H9 (cell line): ENCODE data around the gene PNPLA6. TPM values are rescaled to one million over a fixed set of nuclear protein-coding genes. Genes with fewer than 3 reads are reported as not detected.

Experiments used
- DNase-seq: peaks from one replicate; pipeline ENCODE4 v3.0.0-alpha.2; 2017
- H2AFZ ChIP-seq: one replicate; pipeline ENCODE4 v1.6.1; 2013; ENCODE audit warnings: mild to moderate bottlenecking, low read length, control low read depth, moderate library complexity
- H2AK5ac ChIP-seq: 2 replicates; pipeline ENCODE4 v1.6.1; 2013; ENCODE audit warnings: low read length, control low read depth, mixed read lengths; ENCODE audit not compliant: insufficient read length
- H2BK120ac ChIP-seq: one replicate; pipeline ENCODE4 v1.6.1; 2013; ENCODE audit warnings: low read depth, mild to moderate bottlenecking, low read length, control low read depth, inconsistent platforms; ENCODE audit not compliant: poor library complexity, severe bottlenecking
- H2BK12ac ChIP-seq: 2 replicates; pipeline ENCODE4 v1.6.1; 2013; ENCODE audit warnings: low read length, control low read depth, mixed read lengths, low read depth; ENCODE audit not compliant: insufficient read length
- H2BK15ac ChIP-seq: 2 replicates; pipeline ENCODE4 v1.6.1; 2013; ENCODE audit warnings: low read depth, low read length, control low read depth
- H2BK20ac ChIP-seq: one replicate; pipeline ENCODE4 v1.6.1; 2013; ENCODE audit warnings: low read depth, mild to moderate bottlenecking, low read length, control low read depth, inconsistent platforms; ENCODE audit not compliant: poor library complexity, severe bottlenecking
- H2BK5ac ChIP-seq: 2 replicates; pipeline ENCODE4 v1.6.1; 2013; ENCODE audit warnings: low read length, control low read depth, mixed read lengths; ENCODE audit not compliant: insufficient read length
- H3K14ac ChIP-seq: 2 replicates; pipeline ENCODE4 v1.6.1; 2013; ENCODE audit warnings: low read length, control low read depth; ENCODE audit not compliant: insufficient read depth
- H3K18ac ChIP-seq: 2 replicates; pipeline ENCODE4 v1.6.1; 2013; ENCODE audit warnings: low read depth, mild to moderate bottlenecking, mixed read lengths, low read length, control low read depth; ENCODE audit not compliant: insufficient read length
- H3K23ac ChIP-seq: 2 replicates; pipeline ENCODE4 v1.6.1; 2013; ENCODE audit warnings: low read length, control low read depth, mixed read lengths, low read depth; ENCODE audit not compliant: insufficient read length
- H3K23me2 ChIP-seq: 2 replicates; pipeline ENCODE4 v1.6.1; 2013; ENCODE audit warnings: low read depth, mild to moderate bottlenecking, mixed read lengths, low read length, control low read depth; ENCODE audit not compliant: insufficient read length, poor library complexity, severe bottlenecking
- H3K27ac ChIP-seq: 2 replicates; pipeline ENCODE4 v1.5.1; 2013; ENCODE audit warnings: low read length, control low read depth, mixed read lengths, low read depth; ENCODE audit not compliant: insufficient read length
- H3K27me3 ChIP-seq: 2 replicates; pipeline ENCODE4 v1.6.1; 2013; ENCODE audit warnings: low read length, control low read depth, inconsistent platforms; ENCODE audit not compliant: insufficient read depth
- H3K4ac ChIP-seq: 2 replicates; pipeline ENCODE4 v1.6.1; 2013; ENCODE audit warnings: low read depth, mild to moderate bottlenecking, control low read depth, inconsistent platforms, low read length, moderate library complexity
- H3K4me1 ChIP-seq: 2 replicates; pipeline ENCODE4 v1.6.1; 2013; ENCODE audit warnings: low read length, control low read depth, inconsistent platforms; ENCODE audit not compliant: insufficient read depth
- H3K4me2 ChIP-seq: 2 replicates; pipeline ENCODE4 v1.6.1; 2013; ENCODE audit warnings: low read length, control low read depth, mixed read lengths; ENCODE audit not compliant: insufficient read length, insufficient read depth
- H3K56ac ChIP-seq: 2 replicates; pipeline ENCODE4 v1.6.1; 2013; ENCODE audit warnings: low read depth, mild to moderate bottlenecking, mixed read lengths, low read length, control low read depth; ENCODE audit not compliant: insufficient read length
- H3K79me1 ChIP-seq: 2 replicates; pipeline ENCODE4 v1.6.1; 2013; ENCODE audit warnings: low read depth, mild to moderate bottlenecking, moderate library complexity, low read length, control low read depth, inconsistent platforms; ENCODE audit not compliant: insufficient read depth, poor library complexity, severe bottlenecking
- H3K79me2 ChIP-seq: 2 replicates; pipeline ENCODE4 v1.6.1; 2013; ENCODE audit warnings: low read length, control low read depth, inconsistent platforms; ENCODE audit not compliant: insufficient read depth
- H3K9ac ChIP-seq: 2 replicates; pipeline ENCODE4 v1.6.1; 2013; ENCODE audit warnings: low read length, control low read depth, mixed read lengths; ENCODE audit not compliant: insufficient read length; ENCODE audit errors: extremely low read depth
- H3K9me3 ChIP-seq: one replicate; pipeline ENCODE4 v1.6.1; 2013; ENCODE audit warnings: low read depth, low read length, inconsistent platforms; ENCODE audit not compliant: control insufficient read depth
- H3T11ph ChIP-seq: one replicate; pipeline ENCODE4 v1.6.1; 2013; ENCODE audit warnings: mild to moderate bottlenecking, low read length, control low read depth, inconsistent platforms
- H4K20me1 ChIP-seq: one replicate; pipeline ENCODE4 v1.6.1; 2013; ENCODE audit not compliant: control insufficient read depth, insufficient read length, insufficient read depth
- H4K5ac ChIP-seq: 2 replicates; pipeline ENCODE4 v1.6.1; 2013; ENCODE audit warnings: low read depth, mild to moderate bottlenecking, mixed read lengths, low read length, control low read depth; ENCODE audit not compliant: insufficient read length
- H4K8ac ChIP-seq: replicated peaks from 2 replicates; pipeline ENCODE4 v1.6.1; 2013; ENCODE audit warnings: low read length, control low read depth, mixed read lengths, low read depth; ENCODE audit not compliant: insufficient read length
- H4K91ac ChIP-seq: 2 replicates; pipeline ENCODE4 v1.6.1; 2013; ENCODE audit warnings: low read depth, mild to moderate bottlenecking, moderate library complexity, mixed read lengths, low read length, control low read depth; ENCODE audit not compliant: insufficient read length
- H3K27ac Mint-ChIP-seq, 3 experiments: 2 replicates in 2 of 3; 3 replicates in 1 of 3; pipeline ENCODE4 v1.8.0; 2020 to 2021; ENCODE audit warnings: mixed read lengths in 3 of 3, mild to moderate bottlenecking in 1 of 3, moderate library complexity in 1 of 3
- H3K27me3 Mint-ChIP-seq: 2 replicates; pipeline ENCODE4 v1.8.0; 2021; ENCODE audit warnings: low read depth, mild to moderate bottlenecking, moderate library complexity, mixed read lengths
- H3K36me3 Mint-ChIP-seq, 3 experiments: 2 replicates in 2 of 3; 3 replicates in 1 of 3; pipeline ENCODE4 v1.8.0; 2020 to 2021; ENCODE audit warnings: low read depth in 3 of 3, mixed read lengths in 3 of 3; ENCODE audit not compliant: insufficient read depth in 1 of 3
- H3K4me1 Mint-ChIP-seq, 2 experiments: 2 replicates each; pipeline ENCODE4 v1.8.0; 2020; ENCODE audit warnings: mixed read lengths in 2 of 2
- H3K4me3 Mint-ChIP-seq, 2 experiments: 2 replicates in 1 of 2; 3 replicates in 1 of 2; pipeline ENCODE4 v1.8.0; 2020 to 2021; ENCODE audit warnings: mild to moderate bottlenecking in 2 of 2, mixed read lengths in 2 of 2, moderate library complexity in 1 of 2
- H3K9me3 Mint-ChIP-seq, 2 experiments: 2 replicates in 1 of 2; 3 replicates in 1 of 2; pipeline ENCODE4 v1.8.0; 2020; ENCODE audit warnings: mild to moderate bottlenecking in 2 of 2, mixed read lengths in 2 of 2, moderate library complexity in 1 of 2
- CTCF ChIP-seq: fragments of 200-600 bp; sonication (generic); conservative IDR thresholded peaks from 3 replicates; pipeline ENCODE4 v1.8.0; 2021; ENCODE audit warnings: antibody characterized with exemption, mild to moderate bottlenecking
- WGBS: extraction: QIAGEN DNeasy Blood & Tissue Kit; methylation state at CpG from one replicate; pipeline ENCODE4 v1.1.7; 2013; ENCODE audit warnings: missing lambda C conversion rate, low lambda C conversion rate, mixed read lengths; ENCODE audit not compliant: insufficient read length; ENCODE audit errors: extremely low coverage; 5-methylcytosine and 5-hydroxymethylcytosine counted together
- total RNA-seq: library from RNA; stranded (reverse); gene quantifications from 2 replicates; pipeline ENCODE4 v1.2.1, GENCODE V29; 2021

Gene PNPLA6
- total RNA-seq, 1 experiment from 2014 or later, result 130 TPM

GRCh38 chr19:7504684-7505083, 30.8 kb upstream of the PNPLA6 start:
- H3K36me3 Mint-ChIP-seq, result no peaks in the 10 kb centered on the region
- no peak overlapping the region for H3K4me3 Mint-ChIP-seq
- H3K27ac Mint-ChIP-seq, result no peak overlapping the region
- Histone ChIP-seq H3K18ac (no peak overlapping the region), H3K14ac (no peak overlapping the region), H3K23me2 (peaks cover 10% of the 10 kb centered on the region), H3K9me3 (no peaks in the 10 kb centered on the region), H3K4me1 (no peaks in the 10 kb centered on the region; the same call in 1 of the 2 replicates), H2BK12ac (no peak overlapping the region), H3K4me2 (no peak overlapping the region), H3K23ac (no peak overlapping the region), H2BK120ac (no peak overlapping the region), H3T11ph (no peak overlapping the region), H2AK5ac (no peak overlapping the region), H4K91ac (no peak overlapping the region), H3K79me1 (no peaks in the 10 kb centered on the region), H3K27me3 (peaks cover 3% of the 10 kb centered on the region; the same call in 1 of the 2 replicates), H3K56ac (no peak overlapping the region), H4K8ac (no peak overlapping the region), H3K27ac (no peak overlapping the region), H3K9ac (no peak overlapping the region), H3K4ac (no peak overlapping the region), H2BK15ac (no peak overlapping the region), H2BK20ac (no peak overlapping the region), H2AFZ (no peak overlapping the region), H4K5ac (no peak overlapping the region), H3K79me2 (no peaks in the 10 kb centered on the region), H4K20me1 (no peaks in the 10 kb centered on the region), H2BK5ac (no peak overlapping the region)
- peaks cover 18 to 28% of the 10 kb centered on the region in 2 experiments for H3K4me1 Mint-ChIP-seq
- no peak for TF ChIP-seq CTCF
- peaks cover 0 to 3% of the 10 kb centered on the region in 2 experiments; a peak in 1 of 5 replicates for H3K9me3 Mint-ChIP-seq
- no CpG with 5 or more reads among the region's 6 CpGs for WGBS
- no peak for DNase-seq
- H3K27me3 Mint-ChIP-seq, result peaks cover 49% of the 10 kb centered on the region
